ENCODE results near the gene SCCPDH. TPM values are rescaled to one million over a fixed set of nuclear protein-coding genes. Genes with fewer than 3 reads are reported as not detected.

The SCCPDH gene
- 37.1 and 41.5 TPM in 2 replicates for total RNA-seq

GRCh38 chr1:246724016-246724730 is at the start of gene SCCPDH:
TSS of gene SCCPDH (plus strand) at chr1:246724409. CDS start at chr1:246724423, 14 bp downstream.

Other genes starting within 250 kb of the SCCPDH start
- gene SMYD3, start 217.1 kb upstream of the SCCPDH start, total RNA-seq = 29.8 and 44.3 TPM in 2 replicates
- gene TFB2M, start 158.1 kb upstream of the SCCPDH start, total RNA-seq = 12.2 and 12.6 TPM in 2 replicates
- gene CNST, start 158.0 kb upstream of the SCCPDH start, total RNA-seq = 27.5 and 30.2 TPM in 2 replicates
- gene AHCTF1, start 207.5 kb downstream of the SCCPDH start, total RNA-seq = 28.0 and 28.6 TPM in 2 replicates

Data from smooth muscle cell of the pulmonary artery (primary cell).